ENCODE data around the gene PCBP3.

The PCBP3 gene

GRCh38 chr21:45867671-45868081 lies 224.2 kb downstream of the PCBP3 start:
- DNase-seq = no peak

GRCh38 chr21:45868086-45868485 lies 224.6 kb downstream of the PCBP3 start:
- DNase-seq = no peak

- DNase-seq = no peak
These were observed 225.0 kb downstream of the PCBP3 start for GRCh38 chr21:45868488-45868887.

GRCh38 chr21:45869121-45870007 lies 225.8 kb downstream of the PCBP3 start:
- DNase-seq = no peak

- DNase-seq = no peak
These were observed 226.9 kb downstream of the PCBP3 start for GRCh38 chr21:45870421-45870820.

- DNase-seq = no peak
These were observed 227.5 kb downstream of the PCBP3 start for GRCh38 chr21:45870851-45871615.

- DNase-seq = no peak
These were observed 228.2 kb downstream of the PCBP3 start for GRCh38 chr21:45871616-45872236.

- no peak for DNase-seq
These were observed 228.9 kb downstream of the PCBP3 start for GRCh38 chr21:45872471-45872870.

GRCh38 chr21:45872902-45873301 lies 229.4 kb downstream of the PCBP3 start:
- DNase-seq = no peak

GRCh38 chr21:45873418-45873817 lies 229.9 kb downstream of the PCBP3 start:
- DNase-seq = no peak

GRCh38 chr21:45873866-45874265 lies 230.3 kb downstream of the PCBP3 start:
- DNase-seq = no peak

- no peak for DNase-seq
These were observed 231.3 kb downstream of the PCBP3 start for GRCh38 chr21:45874716-45875415.

- DNase-seq = no peak
These were observed 231.9 kb downstream of the PCBP3 start for GRCh38 chr21:45875416-45875760.

- DNase-seq = no peak
These were observed 232.4 kb downstream of the PCBP3 start for GRCh38 chr21:45875881-45876280.

GRCh38 chr21:45876381-45877170 lies 233.1 kb downstream of the PCBP3 start:
- no peak for DNase-seq

- DNase-seq = no peak
These were observed 233.6 kb downstream of the PCBP3 start for GRCh38 chr21:45877171-45877438.

GRCh38 chr21:45877821-45878469 lies 234.4 kb downstream of the PCBP3 start:
- DNase-seq = no peak

GRCh38 chr21:45880097-45881068 lies 236.9 kb downstream of the PCBP3 start:
- peak; percentile 64 for DNase-seq

GRCh38 chr21:45882645-45883044 lies 239.1 kb downstream of the PCBP3 start:
- DNase-seq = no peak

- DNase-seq = no peak
These were observed 239.6 kb downstream of the PCBP3 start for GRCh38 chr21:45883090-45883489.

- DNase-seq = no peak
These were observed 242.0 kb downstream of the PCBP3 start for GRCh38 chr21:45885597-45885929.
